NCI-H2107 treated with DMSO at 0.1 percent for 48 hours (cell line): ENCODE measurements around the gene RHBDD1.
A peak's percentile ranks its signal among the peaks of the same experiment; 100 is the strongest.
"Not testable (repeated sequence)": the region's sequence is repeated elsewhere in the genome, so short reads cannot be mapped to it uniquely, and the experiment has no call there.

Experiments
- DNase-seq: peaks from one replicate; lab custom pipeline; 2025; ENCODE audit not compliant: unreplicated experiment; lab: John Stamatoyannopoulos, UW

Gene RHBDD1

DNA sequence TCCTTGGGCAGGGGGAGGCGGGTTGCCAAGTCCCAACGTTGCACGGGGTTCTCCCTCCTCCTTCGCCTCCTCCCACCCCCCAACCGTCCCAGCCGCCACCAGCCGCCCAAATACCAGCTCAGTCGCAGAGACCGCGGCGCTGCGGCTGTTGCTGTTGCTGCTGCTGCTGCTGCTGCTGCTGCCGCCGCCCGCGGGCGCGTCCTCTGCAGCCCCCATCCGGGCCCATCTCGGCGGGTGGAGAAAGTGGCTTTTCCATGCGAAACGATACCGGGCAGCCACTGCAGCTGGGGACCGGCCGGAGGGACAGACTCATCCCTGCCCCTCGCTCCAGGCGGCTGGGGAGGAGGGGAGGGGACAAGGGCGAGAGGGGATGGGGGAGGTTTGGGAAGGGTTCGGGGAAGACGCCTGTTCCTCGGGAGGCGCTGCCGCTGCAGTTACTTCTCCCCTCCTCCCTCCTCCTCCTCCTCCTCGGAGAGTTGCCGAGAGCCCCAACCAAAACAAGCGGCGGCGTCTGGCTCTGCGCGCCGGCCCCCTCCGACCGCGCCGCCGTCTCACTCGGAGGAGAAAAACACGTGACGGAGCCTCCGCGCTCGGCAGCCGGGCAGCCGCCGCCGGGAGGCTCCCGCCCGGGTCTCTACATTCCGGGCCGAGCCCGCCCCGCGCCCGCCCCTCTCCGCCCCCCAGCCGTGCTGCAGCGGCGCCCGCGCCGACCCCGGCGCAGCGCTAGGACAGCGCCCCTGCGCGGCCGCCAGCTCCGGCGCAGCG, 36.5 kb upstream of the RHBDD1 start, which contains the start of gene IRS1:
TSS of gene IRS1 (minus strand) at position 610 of the 765 bp plus-strand sequence. CDS start 1,082 bp downstream, outside the sequence.
- no peak for DNase-seq

DNA sequence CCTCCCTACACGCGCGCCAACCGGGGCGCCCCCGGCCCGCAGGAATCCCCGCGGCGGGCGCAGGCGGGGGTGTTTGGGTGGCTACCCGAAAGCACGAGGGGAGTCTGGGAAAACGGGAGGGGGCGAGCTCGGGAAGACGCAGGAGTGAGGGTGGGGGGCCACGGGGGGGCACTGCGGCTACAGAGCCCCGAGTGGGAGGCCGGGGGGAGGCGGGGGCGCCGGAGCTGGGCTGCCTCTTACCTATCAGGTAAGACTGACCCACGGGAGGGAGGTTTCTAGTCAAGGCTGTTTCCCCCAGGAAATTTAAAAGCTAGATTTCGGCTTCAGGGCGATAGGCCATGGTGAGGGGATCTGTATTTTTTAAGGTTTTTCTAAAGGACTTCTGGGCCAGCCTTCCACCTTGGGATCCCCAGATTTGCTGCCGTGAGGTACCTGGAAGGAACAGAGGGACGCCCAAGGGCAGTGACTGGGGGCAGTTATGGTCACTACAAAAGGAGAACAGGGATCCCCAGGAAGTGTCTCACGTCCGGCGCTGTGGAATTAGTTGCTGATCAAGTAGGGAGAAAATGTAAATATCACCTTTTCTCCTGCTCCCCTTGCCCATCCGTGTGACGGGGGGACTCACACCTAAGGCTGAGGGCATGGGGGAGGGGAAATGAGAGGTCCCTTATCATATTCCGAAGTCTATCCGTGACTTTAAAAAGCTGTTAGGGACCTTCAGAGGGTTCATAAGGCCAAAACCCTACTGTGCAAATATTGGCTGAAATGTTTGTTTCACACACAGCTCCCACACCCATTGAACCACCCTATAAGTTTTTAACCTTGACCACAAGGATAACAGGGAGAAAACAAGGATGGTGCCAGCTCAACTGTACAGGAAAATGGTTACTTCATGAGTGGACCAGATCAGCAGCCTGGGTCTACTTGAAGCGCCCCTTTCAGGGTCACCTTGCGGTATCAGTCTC, 35.6 kb upstream of the RHBDD1 start:
- DNase-seq = no peak

DNA sequence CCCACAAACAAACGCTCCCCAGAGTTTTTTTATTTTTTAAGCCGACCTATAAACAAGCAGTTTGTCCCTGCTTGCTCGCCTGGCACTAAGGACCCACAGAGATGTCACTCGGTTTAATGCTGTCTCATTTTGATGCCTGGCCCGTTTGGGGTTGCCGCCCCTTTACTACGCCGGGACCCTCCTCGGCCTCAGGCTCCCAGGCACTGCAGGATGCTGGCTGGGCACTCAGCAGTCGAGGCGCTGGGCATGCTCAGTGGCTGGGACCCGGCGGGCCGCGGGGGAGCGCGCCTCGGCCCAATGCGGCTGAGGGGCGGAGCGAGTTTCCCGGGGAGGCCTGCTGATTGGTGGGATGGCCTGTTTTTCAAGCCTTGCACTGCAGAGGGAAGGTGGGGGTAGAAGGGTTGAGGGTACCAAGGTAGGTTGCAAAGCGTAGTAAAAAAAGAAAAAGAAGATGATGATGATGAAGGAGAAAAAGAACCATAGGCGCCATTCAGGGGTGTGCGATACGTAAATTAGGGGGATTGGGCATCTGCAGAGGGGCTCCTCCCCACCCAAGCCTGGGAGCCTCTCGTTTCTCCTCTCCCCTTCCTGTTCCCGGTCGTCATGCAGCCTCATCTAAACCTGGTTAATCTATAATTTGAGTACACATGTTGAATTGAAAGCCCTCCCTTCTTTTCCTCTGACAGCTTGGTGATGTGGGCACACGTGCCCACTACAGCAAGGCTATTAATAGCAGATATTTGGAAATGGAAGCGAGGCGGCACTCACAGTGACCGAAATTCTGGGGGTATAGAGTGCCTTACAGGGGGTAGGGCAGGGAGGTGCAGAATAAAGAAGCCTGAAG, 34.7 kb upstream of the RHBDD1 start:
- peak; percentile 69 for DNase-seq

DNA sequence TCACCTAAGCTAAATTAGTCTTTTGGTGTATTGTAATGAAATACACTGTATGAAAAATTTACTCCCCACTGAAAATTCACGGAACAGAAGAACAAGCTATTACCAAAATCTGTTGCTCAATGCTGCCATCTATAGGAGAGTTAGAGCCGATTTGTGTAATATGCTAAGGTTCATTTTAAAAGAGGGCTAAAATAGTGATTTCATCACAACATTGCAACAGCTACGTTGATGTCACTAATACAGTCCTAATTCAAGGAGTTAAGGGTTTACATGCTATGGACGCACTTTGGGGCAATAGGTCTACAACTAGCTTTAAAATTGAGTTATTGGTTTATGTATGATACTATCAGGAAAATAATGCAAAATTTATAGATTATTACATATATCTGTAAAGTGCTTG, 33.3 kb upstream of the RHBDD1 start:
- peak; percentile 55 for DNase-seq

DNA sequence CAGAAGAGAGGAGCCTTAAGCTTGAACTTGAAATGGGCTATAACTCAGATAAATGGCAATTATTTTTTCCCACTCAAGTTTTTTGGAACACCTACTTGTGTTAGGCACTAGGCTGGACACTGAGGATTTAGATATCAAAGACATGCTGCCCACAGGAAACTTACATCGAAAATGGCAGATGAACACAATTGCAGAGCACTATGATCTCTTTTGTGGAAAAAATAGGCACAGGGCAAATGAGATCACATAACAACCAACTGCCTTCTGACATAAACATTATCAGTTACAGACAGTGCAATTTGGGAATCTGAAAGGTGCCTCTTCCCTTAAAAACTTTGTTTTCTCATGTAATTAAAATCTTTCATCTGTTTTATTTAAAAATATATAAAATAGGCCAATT, 32.4 kb upstream of the RHBDD1 start:
- no peak for DNase-seq

DNA sequence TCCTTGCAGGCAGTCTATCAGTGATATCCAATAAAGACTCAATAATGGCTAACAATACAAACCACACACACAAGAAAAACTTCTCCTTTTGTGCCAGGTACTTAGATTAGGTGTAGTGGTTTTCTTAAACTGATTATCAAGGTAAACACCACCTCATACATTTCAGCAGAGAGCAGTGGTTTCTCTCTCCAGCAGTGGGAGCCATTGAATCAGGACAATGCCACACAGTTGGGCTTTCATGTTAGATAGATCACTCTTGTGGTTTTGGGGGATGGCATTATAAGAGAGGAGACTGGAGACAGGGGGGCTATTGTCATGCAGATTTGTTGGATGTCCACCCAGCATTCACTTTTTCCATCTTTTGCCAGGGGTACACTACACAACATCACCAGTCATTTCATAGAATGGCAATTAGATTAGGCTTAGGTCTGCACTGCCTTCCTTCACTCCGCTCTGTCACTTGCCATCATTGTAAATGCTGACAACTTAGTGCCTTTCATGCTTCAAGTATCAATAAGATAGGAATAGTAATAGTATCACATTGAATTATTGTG, 22.6 kb upstream of the RHBDD1 start:
- peak; percentile 24 for DNase-seq

DNA sequence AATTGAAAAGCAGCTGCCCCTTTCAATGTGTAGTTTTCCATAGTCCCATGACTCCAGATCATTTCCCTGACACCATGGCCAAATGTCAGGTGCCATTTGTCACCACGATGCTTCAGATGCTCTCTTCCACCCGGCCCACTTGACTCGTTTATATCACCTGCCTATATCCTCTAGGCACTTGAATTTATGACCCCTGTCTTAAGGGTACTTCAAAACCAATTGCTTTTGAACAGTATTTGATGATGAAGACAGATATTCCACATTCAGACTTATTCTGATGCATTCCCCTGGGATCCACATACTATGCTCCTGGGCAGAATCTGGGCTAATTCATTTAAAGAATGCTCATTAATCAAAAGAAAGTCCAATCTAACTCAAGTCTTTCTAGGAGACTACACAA, 16.9 kb upstream of the RHBDD1 start:
- no peak for DNase-seq

DNA sequence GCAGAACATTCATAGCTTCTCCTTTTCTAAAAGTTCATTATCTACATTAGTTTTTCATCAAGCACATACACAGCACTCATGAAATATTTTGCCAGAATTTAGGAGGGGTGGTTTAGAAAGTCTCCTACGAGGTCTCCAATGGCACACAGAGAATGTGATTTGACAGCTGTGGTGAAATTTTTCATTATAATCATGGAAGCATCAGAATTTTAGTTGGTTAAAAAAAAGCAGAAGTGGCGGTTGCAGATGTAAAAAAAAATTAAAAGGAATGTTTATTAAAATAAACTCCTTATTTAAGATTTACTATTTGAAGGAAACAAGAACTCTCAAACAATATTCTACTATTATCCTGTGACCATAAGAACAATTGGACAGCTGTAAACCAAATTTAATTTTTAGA, 10.8 kb upstream of the RHBDD1 start:
- no peak for DNase-seq

DNA sequence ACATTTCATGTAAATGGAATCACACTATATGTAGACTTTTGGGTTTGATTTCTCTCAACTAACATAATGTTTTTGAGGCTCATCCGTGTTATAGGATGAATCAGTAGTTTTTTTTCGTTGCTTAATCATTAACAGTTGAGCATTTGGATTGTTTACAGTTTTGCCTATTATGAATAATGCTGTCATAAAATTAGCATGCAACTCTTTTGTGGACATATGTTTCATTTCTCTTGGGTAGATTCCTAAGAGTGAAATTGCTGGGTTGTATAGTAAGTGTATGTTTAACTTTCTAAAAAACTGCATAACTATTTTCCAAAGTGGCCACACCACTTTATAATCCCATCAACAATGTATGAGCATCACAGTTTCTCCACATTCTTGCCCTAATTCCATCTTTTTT, 7.7 kb upstream of the RHBDD1 start:
- DNase-seq = no peak

DNA sequence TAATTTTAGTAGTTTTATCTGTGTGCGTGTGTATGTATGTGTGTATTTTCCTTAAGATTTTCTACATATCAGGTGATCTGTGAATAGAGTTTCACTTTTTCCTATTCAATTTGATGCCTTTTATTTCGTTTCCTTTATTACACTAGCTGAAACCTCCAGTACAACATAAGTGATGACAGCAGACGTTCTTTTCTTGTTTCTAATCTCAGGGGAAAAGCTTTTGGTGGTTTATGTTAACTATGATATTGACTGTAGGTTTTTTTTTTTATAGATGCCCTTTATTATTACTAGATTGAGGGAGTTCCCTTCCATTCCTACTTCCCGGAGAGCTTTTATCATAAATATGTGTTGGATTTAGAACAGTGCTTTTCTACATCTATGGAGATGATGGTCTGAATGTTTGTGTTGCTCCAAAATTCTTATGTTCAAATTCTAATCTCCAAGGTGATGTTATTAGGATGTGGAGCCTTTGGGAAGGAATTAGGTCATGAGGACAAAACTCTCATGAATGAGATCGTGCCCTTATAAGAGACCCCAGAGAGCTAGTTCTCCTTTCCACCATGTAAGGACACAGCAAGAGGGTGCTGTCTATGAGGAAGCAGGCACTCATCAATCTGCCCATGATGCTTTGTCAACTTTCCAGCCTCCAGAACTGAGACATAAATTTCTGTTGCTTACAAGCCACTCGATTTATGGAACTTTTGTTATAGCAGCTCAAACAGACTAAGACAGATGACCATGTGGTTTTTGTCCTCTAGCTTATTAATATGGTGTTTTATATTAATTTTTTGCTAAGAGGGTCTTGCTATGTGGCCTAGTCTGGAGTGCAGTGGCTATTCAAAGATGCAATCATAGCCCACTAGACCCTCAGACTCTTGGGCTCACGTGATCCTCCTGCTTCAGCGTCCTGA, 5.9 kb upstream of the RHBDD1 start:
- no peak for DNase-seq

DNA sequence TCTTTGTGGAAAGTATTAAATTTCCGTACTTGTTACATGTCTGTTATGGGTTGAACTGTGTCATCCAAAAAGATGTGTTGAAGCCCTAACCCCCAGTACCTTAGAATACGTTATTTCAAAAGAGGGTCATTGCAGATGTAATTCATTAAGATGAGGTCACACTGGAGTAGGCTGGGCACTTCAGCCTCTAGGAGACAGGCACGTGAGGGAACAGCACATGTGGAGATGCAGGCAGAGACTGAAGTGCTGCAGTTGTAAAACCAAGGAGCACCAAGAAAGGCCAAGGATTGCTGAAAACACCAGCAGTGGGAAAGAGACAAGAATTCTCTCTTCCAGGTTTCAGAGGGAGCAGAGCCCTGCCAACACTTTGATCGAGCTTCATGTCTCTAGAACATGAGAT, 4.6 kb upstream of the RHBDD1 start:
- no peak for DNase-seq

DNA sequence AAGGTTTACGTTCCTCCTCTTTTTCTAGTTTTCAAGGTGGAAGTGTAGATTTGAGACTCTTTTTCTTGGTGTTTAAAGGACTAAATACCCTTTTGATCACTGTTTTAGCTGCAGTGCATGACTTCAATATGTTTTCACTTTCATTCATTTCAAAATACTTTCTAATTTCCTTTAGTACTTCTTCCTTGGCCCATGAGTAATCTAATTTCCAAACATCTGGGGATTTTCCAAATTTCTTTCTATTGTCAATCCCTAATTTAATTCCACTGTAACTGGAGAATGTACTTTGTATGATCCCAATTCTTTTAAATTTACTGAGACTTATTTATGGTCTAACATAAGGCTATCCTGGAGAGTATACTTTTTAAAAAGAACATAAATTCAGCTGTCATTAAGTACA, 3.8 kb upstream of the RHBDD1 start:
- no peak for DNase-seq

DNA sequence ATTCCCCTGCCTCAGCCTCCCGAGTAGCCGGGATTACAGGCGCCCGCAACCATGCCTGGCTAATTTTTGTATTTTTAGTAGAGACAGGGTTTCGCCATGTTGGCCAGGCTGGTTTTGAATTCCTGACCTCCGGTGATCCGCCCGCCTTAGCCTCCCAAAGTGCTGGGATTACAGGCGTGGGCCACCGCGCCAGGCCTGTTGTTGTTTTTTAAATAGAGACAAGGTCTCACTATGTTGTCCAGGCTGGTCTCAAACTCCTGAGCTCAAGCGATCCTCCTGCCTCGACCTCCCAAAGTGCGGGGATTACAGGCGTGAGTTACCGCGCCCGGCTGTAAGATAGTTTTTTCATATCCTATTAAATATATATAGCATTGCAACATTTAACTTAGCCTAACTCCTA, 974 bp upstream of the RHBDD1 start:
- DNase-seq = not testable (repeated sequence)

DNA sequence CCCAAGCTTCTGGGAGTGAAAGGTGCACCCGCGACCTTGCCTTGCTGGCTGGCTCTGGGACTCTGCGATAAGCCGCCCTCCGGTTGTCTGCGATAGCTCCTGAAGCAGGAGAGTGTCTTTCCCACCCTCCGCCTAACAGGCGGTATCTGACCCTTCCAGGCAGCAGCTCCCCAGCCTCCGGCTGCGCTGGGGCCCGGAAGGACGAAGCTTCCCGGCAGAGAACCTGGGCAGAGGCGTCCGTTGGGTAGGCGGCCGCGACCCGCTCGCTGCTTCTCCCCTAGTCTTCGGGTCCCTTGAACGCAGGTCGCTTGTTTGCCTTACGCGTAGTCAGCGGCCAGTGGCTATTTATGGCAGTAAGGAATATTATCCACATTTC, 446 bp upstream of the RHBDD1 start:
- no peak for DNase-seq

DNA sequence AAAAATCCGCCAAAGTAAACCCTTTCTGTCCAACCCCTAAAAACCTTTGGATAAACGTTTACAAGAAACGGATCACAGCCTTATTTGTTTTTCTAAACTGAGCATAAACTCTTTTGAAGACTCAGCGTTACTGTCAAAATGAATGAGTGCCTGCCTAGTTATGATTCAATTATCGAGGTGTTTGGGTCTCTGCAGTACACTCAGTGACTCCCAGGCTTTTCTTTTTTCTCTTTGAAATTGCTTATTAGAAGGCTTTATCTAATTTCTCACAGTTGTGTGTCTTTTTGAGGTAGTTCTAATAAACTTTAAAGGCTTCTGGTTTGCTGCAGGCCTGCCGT, 663 bp downstream of the RHBDD1 start:
- peak; percentile 53 for DNase-seq

DNA sequence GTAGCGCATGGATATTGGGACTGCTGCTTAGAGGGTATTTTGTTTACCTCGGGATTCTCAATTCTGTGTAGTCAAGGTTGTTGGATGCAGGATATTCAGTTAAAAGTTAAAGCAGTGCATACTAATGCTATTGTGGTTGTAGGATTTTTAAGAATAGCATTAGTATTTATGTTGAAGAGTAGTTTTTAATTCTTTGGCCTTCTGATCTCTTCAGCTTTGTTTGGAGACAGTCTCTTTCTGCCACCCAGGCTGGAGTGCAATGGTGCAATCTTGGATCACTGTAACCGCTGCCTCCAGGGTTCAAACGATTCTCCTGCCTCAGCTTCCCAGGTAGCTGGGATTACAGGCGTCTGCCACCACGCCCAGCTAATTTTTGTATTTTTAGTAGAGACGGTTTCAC, 1.5 kb downstream of the RHBDD1 start:
- DNase-seq = no peak

DNA sequence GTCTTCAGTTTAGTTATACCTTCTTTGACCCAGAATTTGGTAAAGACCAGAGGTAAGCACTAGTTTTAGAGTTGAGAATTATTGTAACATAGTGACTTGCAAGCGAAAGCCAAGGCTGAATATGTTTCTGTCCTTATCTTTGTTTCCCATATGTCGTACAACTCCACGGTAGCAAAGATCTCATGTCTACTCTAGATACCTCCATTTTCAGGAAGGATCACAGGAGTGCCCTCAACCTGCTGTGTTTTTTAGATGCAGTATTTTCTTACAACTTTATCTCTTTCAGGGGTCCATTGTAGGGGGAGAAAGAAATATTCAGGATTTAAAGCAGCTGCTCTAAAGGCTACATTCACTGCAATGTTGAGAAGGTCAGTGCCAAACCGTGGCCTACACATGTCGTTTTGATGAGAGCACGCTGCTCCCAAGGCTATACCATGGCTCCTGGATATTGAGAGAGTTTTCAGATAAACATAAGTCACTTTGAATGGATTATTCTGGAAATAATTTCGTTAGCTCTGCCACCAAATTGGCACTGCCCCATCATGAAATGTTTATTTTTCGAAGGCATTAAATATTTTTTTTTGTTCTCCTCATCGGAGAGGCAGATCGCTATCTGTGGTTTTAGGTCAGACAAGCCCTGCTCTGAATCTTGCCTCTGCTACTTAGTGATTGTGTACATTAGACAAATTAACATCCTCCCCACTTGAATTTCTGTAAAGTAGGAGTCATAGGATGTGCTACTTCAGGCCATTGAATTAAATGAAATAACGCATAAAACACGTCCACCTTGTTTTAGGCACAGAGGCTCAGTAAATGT, 2.1 kb downstream of the RHBDD1 start:
- no peak for DNase-seq

DNA sequence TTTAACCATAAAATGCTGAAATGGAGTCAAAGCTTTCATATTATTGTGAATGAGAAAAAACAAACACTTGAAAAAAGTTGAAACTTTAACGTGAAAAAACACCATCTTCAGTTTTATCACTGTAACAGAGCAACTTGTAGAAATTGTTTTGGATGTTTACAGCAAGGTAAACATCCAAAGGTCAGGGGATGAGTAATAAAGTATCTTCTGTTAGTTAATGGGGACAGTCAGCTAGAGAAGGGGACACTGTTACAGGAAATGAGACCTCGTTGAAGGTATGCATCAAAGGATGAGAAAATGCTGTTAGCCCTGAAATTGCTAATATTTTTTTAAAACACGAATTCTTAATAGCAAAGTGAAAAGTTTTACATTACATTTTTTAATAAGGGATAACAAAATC, 2.9 kb downstream of the RHBDD1 start:
- DNase-seq = no peak

DNA sequence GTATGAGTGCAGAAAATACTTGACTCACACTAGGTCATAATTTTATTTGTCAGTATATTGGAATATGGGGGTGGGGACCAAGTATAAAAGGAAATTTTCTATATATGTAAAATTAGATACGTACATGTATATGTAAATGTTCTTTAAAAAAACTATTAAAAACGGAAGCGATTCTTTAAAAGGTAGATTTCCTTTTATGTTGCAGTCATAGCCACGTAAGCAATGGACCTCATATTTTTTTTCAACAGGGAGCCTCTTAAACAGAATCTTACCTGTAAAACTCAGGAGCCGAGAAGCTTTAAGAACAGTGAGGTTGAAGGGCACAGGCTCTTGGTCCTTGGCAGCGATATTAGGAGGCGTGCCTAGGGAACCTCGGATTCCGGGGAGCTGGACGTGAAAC, 3.3 kb downstream of the RHBDD1 start:
- no peak for DNase-seq
